ENCODE measurements around the gene MACROH2A1.

DNA sequence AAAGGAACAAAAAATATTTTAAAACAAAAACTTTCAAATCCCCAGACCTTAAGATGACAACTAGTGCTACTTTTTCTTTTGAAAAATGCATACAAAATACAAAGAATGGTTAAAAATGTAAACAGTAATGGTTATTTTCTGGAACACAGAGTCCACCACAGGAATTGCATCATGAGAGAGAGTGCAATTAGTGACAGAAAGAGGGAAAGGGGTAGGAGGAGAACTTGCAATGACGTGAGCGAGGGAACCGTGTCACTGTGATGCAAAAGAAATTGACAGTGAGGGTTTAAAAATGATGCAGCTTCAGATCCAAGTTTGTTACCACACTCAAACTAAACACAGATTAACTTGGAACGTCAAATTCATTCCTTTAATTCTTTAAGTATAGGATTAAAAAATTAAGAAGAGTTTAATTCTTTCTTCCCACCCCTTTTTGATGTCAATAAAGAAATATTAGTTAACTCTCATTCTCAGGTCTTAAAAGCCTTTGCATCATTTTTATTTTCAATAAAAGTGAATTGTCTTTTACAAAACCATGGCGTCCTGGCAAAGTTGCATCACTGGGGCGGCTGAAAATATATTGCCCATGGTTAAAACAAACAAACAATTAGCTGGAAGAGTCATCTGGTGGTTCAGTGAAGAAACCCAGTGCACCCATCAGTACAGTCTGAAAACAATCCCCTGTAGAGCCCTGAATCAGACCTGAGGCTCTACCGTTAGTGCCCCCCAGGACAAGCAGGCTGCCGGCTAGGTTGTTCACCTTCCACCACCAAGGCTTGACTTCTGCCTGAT lies 39.5 kb downstream of the MACROH2A1 start:
- TF ChIP-seq ZNF830 (CRISPR knock-in tag; IDR thresholded peaks at IDR 0.05) (no peak), BCL6 (CRISPR knock-in tag; IDR thresholded peaks at IDR 0.05) (no peak), CEBPG (CRISPR knock-in tag; IDR thresholded peaks at IDR 0.05) (no peak), CEBPG (tag; conservative IDR thresholded peaks at IDR 0.05 in 1 of 2, IDR thresholded peaks at IDR 0.05 in 1 of 2) (no peak), FOS (IDR thresholded peaks at IDR 0.05; ENCODE audit: extremely low read depth, insufficient read length) (no peak), EZH2 (IDR thresholded peaks at IDR 0.05; ENCODE audit: borderline replicate concordance, low read depth, low read length) (no peak), NFXL1 (CRISPR knock-in tag; IDR thresholded peaks at IDR 0.05) (no peak), POLR2AphosphoS5 (IDR thresholded peaks at IDR 0.05; ENCODE audit: control insufficient read depth, insufficient read depth, low read depth, low read length) (no peak), MEF2A (IDR thresholded peaks at IDR 0.05; ENCODE audit: control insufficient read depth, low read depth, low read length) (no peak), CBFA2T3 (IDR thresholded peaks at IDR 0.05) (no peak), SRF (CRISPR knock-in tag; IDR thresholded peaks at IDR 0.05) (no peak), TAF1 (IDR thresholded peaks at IDR 0.05; ENCODE audit: control insufficient read depth, extremely low read depth, insufficient read depth, low read length, severe bottlenecking) (no peak)
- TF ChIP-seq, protein P1, sequence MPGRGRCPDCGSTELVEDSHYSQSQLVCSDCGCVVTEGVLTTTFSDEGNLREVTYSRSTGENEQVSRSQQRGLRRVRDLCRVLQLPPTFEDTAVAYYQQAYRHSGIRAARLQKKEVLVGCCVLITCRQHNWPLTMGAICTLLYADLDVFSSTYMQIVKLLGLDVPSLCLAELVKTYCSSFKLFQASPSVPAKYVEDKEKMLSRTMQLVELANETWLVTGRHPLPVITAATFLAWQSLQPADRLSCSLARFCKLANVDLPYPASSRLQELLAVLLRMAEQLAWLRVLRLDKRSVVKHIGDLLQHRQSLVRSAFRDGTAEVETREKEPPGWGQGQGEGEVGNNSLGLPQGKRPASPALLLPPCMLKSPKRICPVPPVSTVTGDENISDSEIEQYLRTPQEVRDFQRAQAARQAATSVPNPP (IDR thresholded peaks at IDR 0.05; ENCODE audit: borderline replicate concordance, insufficient read depth, insufficient read length) = no peak
- TF ChIP-seq, protein P2, sequence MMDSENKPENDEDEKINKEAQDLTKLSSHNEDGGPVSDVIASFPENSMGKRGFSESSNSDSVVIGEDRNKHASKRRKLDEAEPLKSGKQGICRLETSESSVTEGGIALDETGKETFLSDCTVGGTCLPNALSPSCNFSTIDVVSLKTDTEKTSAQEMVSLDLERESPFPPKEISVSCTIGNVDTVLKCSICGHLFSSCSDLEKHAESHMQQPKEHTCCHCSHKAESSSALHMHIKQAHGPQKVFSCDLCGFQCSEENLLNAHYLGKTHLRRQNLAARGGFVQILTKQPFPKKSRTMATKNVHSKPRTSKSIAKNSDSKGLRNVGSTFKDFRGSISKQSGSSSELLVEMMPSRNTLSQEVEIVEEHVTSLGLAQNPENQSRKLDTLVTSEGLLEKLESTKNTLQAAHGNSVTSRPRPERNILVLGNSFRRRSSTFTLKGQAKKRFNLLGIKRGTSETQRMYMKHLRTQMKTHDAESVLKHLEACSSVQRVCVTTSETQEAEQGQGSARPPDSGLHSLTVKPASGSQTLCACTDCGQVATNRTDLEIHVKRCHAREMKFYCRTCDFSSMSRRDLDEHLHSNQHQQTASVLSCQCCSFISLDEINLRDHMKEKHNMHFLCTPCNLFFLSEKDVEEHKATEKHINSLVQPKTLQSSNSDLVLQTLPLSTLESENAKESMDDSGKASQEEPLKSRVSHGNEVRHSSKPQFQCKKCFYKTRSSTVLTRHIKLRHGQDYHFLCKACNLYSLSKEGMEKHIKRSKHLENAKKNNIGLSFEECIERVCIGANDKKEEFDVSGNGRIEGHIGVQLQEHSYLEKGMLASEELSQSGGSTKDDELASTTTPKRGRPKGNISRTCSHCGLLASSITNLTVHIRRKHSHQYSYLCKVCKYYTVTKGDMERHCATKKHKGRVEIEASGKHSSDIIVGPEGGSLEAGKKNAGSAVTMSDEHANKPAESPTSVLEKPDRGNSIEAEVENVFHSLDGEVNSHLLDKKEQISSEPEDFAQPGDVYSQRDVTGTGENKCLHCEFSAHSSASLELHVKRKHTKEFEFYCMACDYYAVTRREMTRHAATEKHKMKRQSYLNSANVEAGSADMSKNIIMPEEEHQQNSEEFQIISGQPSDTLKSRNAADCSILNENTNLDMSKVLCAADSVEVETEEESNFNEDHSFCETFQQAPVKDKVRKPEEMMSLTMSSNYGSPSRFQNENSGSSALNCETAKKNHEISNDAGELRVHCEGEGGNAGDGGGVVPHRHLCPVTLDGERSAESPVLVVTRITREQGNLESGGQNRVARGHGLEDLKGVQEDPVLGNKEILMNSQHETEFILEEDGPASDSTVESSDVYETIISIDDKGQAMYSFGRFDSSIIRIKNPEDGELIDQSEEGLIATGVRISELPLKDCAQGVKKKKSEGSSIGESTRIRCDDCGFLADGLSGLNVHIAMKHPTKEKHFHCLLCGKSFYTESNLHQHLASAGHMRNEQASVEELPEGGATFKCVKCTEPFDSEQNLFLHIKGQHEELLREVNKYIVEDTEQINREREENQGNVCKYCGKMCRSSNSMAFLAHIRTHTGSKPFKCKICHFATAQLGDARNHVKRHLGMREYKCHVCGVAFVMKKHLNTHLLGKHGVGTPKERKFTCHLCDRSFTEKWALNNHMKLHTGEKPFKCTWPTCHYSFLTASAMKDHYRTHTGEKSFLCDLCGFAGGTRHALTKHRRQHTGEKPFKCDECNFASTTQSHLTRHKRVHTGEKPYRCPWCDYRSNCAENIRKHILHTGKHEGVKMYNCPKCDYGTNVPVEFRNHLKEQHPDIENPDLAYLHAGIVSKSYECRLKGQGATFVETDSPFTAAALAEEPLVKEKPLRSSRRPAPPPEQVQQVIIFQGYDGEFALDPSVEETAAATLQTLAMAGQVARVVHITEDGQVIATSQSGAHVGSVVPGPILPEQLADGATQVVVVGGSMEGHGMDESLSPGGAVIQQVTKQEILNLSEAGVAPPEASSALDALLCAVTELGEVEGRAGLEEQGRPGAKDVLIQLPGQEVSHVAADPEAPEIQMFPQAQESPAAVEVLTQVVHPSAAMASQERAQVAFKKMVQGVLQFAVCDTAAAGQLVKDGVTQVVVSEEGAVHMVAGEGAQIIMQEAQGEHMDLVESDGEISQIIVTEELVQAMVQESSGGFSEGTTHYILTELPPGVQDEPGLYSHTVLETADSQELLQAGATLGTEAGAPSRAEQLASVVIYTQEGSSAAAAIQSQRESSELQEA (IDR thresholded peaks at IDR 0.05; ENCODE audit: low read depth) = no peak
- TF ChIP-seq, protein P3, sequence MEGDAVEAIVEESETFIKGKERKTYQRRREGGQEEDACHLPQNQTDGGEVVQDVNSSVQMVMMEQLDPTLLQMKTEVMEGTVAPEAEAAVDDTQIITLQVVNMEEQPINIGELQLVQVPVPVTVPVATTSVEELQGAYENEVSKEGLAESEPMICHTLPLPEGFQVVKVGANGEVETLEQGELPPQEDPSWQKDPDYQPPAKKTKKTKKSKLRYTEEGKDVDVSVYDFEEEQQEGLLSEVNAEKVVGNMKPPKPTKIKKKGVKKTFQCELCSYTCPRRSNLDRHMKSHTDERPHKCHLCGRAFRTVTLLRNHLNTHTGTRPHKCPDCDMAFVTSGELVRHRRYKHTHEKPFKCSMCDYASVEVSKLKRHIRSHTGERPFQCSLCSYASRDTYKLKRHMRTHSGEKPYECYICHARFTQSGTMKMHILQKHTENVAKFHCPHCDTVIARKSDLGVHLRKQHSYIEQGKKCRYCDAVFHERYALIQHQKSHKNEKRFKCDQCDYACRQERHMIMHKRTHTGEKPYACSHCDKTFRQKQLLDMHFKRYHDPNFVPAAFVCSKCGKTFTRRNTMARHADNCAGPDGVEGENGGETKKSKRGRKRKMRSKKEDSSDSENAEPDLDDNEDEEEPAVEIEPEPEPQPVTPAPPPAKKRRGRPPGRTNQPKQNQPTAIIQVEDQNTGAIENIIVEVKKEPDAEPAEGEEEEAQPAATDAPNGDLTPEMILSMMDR (IDR thresholded peaks at IDR 0.05 in 2 of 3, conservative IDR thresholded peaks at IDR 0.05 in 1 of 3; ENCODE audit: insufficient read depth in 2 of 3, low read depth in 1 of 3, low read length in 3 of 3) = no peak

All from K562 (cell line).